Measurements from ENCODE around the gene INAFM1. TPM values are rescaled to one million over a fixed set of nuclear protein-coding genes. Genes with fewer than 3 reads are reported as not detected.

Gene INAFM1
- total and polyA plus RNA-seq, 9 of the 15 experiments (the other 6 are each of a cell fraction or from before 2014, with no cell fraction given): 0.71 to 30.9 (median 3.1) TPM

GRCh38 chr19:47243776-47244547, 30.7 kb upstream of the INAFM1 start (continued):
- TF ChIP-seq DNMT1 (IDR thresholded peaks at IDR 0.05) (peak; percentile 68), JUNB (CRISPR knock-in tag; conservative IDR thresholded peaks at IDR 0.05) (no peak), CREM (IDR thresholded peaks at IDR 0.05; ENCODE audit: low read depth) (peak; percentile 66), EP300 (IDR thresholded peaks at IDR 0.05; ENCODE audit: low read length) (peak; percentile 100), NCOA4 (IDR thresholded peaks at IDR 0.05; ENCODE audit: partially characterized antibody) (peak; percentile 88), SNIP1 (IDR thresholded peaks at IDR 0.05; ENCODE audit: low read depth) (no peak), E2F8 (IDR thresholded peaks at IDR 0.05; ENCODE audit: low read depth, partially characterized antibody) (peak; percentile 80), MNT (conservative IDR thresholded peaks at IDR 0.05) (peak; percentile 84 to 92), ZNF707 (CRISPR knock-in tag; conservative IDR thresholded peaks at IDR 0.05) (no peak), ADNP (tag; IDR thresholded peaks at IDR 0.05) (peak; percentile 100), ZC3H8 (IDR thresholded peaks at IDR 0.05) (peak; percentile 51; the same call in 1 of the 2 replicates), TAF7 (tag; IDR thresholded peaks at IDR 0.05) (peak; percentile 54; the same call in 1 of the 2 replicates), NR2C2 (CRISPR knock-in tag; IDR thresholded peaks at IDR 0.05) (no peak), NR2C2 (tag; IDR thresholded peaks at IDR 0.05) (peak; percentile 51; the same call in 1 of the 2 replicates), MECOM (CRISPR knock-in tag; IDR thresholded peaks at IDR 0.05) (no peak), SMAD3 (CRISPR knock-in tag; conservative IDR thresholded peaks at IDR 0.05) (peak; percentile 69), CUX1 (CRISPR knock-in tag; IDR thresholded peaks at IDR 0.05) (no peak), ZZZ3 (IDR thresholded peaks at IDR 0.05) (no peak), ZC3H11A (IDR thresholded peaks at IDR 0.05; ENCODE audit: low read depth, low read length) (peak; percentile 70; the same call in 1 of the 2 replicates), OTX1 (CRISPR knock-in tag; IDR thresholded peaks at IDR 0.05) (peak; percentile 96), ZNF583 (CRISPR knock-in tag; IDR thresholded peaks at IDR 0.05) (no peak)

Measured in K562 (cell line).